Measurements from ENCODE around the gene ZNF668. TPM values are rescaled to one million over a fixed set of nuclear protein-coding genes. Genes with fewer than 3 reads are reported as not detected.

The ZNF668 gene
- 4.9 and 5.2 TPM in 2 replicates for total RNA-seq

GRCh38 chr16:31073970-31074813 is at the start of gene ZNF668, which contains the start of gene ZNF646:
Gene ZNF668 (minus strand): TSS chr16:31074240. CDS start chr16:31064459, 9,781 bp downstream.
Gene ZNF646 (plus strand): TSS chr16:31074422. CDS start chr16:31076325, 1,903 bp downstream.

DNA sequence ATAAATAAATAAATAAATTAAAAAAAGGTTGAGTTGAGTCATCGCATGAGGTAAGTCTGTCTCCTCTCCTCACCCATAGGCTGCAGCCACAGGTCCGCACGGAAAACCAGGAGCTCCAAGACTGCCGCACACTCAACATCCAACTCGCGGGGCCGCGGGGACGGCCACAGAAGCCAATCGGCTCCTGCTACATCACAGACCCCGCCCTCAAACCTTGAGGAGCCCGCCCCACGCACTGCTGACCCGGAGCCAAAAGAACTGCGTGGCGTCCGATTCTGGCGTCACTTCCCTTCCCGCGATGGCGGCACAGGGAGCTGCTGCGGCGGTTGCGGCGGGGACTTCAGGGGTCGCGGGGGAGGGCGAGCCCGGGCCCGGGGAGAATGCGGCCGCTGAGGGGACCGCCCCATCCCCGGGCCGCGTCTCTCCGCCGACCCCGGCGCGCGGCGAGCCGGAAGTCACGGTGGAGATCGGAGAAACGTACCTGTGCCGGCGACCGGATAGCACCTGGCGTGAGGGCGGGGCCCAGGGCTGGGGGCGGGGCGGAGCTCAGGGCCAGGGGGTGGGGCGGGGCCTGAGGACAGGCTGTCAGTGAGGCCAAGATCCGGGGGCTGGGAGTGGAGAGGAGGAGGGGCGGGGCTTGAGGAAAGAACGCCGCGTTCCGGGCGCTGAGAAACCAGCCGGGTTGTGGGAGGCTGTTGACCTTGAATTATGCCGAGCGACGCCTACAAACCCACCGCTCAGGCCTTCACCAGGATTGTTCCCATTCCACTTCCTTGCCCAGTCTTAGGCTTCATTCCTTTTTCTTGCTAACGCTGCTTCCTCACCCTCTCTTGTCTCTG is 43.6 kb upstream of the ZNF668 start, which contains the start of gene KAT8:
KAT8 (plus strand) TSS at position 281 of the 839 bp plus-strand sequence; CDS start at position 299, 18 bp downstream.

GRCh38 chr16:31108035-31108793 is 34.2 kb upstream of the ZNF668 start, which contains the start of gene BCKDK:
Gene BCKDK (plus strand): TSS chr16:31108386. CDS start chr16:31109224, 838 bp downstream.

DNA sequence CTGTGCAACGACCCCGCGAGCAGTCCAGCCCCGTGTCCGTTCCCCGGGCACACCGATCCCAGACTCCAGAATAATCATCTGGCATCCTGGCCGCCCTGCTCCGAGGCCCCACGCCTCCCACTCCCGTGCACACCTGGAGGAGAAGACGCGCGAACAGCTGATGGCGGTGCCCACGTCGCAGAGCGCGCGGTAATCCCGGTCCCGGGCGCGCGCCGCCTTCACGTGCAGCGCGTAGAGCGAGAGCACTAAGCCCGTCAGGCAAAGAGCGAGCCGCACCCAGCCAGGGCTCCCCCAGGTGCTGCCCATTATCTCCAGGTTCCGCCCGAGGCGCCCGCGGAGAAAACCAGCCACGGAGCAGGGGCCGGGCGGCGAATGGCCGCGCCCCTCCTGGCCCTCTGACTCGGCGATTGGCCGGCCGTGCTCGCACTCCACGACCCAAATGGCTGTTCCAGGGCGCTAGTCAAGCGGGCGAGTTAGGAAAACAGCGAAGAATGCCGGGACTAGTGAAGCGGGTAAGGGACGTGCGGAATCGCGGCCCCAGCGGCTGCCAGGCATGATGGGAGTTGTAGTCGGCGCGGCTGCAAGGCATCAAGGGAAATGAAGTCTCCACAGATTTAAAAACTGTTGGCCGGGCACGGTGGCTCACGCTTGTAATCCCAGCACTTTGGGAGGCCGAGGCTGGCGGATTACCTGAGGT is 20.5 kb upstream of the ZNF668 start, which contains the start of gene VKORC1:
VKORC1 (minus strand) TSS at position 374 of the 697 bp plus-strand sequence; CDS start at position 306, 68 bp downstream.

DNA sequence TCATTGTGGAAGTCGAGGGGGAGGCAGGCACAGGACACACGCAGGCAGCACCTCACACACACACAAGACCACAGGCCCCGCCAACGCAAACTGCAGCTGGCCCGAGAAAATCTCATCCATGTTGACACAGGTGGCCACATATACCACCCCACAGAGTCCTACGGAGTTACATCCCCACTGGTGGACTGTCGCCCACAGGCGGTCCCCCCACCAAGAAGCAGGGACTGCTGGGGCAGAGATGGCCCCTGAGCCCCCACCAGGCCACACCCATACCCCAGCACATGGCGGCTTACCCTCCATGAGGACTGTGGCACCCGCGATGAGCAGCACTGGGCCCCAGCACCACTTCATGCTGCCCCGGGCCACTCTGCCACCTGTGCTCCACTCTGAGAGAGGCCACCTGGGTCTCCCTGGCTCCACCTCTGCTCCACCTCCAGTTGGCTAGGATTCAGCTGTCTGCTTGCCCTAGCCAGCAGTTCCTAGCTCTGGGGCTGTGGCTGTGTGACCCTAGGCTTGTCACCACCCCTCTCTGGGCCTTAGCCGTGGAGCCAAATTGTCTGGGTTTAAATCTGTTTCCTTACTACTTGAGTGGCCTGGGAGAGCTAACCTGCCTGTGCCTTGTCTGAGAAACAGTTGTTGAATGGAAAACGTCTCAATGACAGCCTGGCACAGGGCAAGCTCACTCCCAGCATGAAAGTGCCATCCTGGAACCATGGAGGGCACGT is 14.6 kb upstream of the ZNF668 start, which contains the start of gene PRSS53:
PRSS53 (minus strand) TSS at position 485 of the 725 bp plus-strand sequence; CDS start at position 351, 134 bp downstream.

GRCh38 chr16:31032736-31033708 is 41.0 kb downstream of the ZNF668 start, which contains the start of gene STX4:
Gene STX4 (plus strand): TSS chr16:31033558. CDS start chr16:31033806, 248 bp downstream.

Other genes starting within 250 kb of the ZNF668 start
- 56.3 and 76.8 TPM in 2 replicates for gene BCL7C, start 180.2 kb downstream of the ZNF668 start, total RNA-seq
- gene CTF1, start 177.6 kb downstream of the ZNF668 start, total RNA-seq = 0.09 and 0.33 TPM in 2 replicates
- 10.7 and 16.6 TPM in 2 replicates for gene FBXL19, start 150.7 kb downstream of the ZNF668 start, total RNA-seq
- 30.0 and 32.7 TPM in 2 replicates for gene ORAI3, start 125.2 kb downstream of the ZNF668 start, total RNA-seq
- gene SETD1A, start 116.5 kb downstream of the ZNF668 start, total RNA-seq = 1.9 and 2.1 TPM in 2 replicates
- gene HSD3B7, start 89.0 kb downstream of the ZNF668 start, total RNA-seq = 20.3 and 28.2 TPM in 2 replicates
- 0.34 and 0.76 TPM in 2 replicates for gene STX1B, start 63.6 kb downstream of the ZNF668 start, total RNA-seq
- 19.9 and 22.8 TPM in 2 replicates for gene STX4, start 40.7 kb downstream of the ZNF668 start, total RNA-seq
- 11.3 and 11.7 TPM in 2 replicates for gene ZNF646, start 182 bp upstream of the ZNF668 start, total RNA-seq
- gene PRSS53, start 14.7 kb upstream of the ZNF668 start, total RNA-seq = 0.33 and 0.43 TPM in 2 replicates
- 55.5 and 61.9 TPM in 2 replicates for gene VKORC1, start 20.6 kb upstream of the ZNF668 start, total RNA-seq
- 9.2 and 9.5 TPM in 2 replicates for gene BCKDK, start 34.1 kb upstream of the ZNF668 start, total RNA-seq
- gene KAT8, start 43.4 kb upstream of the ZNF668 start, total RNA-seq = 42.3 and 42.9 TPM in 2 replicates
- gene PRSS8, start 61.5 kb upstream of the ZNF668 start, total RNA-seq = not detected in 2 replicates
- gene PRSS36, start 75.8 kb upstream of the ZNF668 start, total RNA-seq = 0.26 and 0.87 TPM in 2 replicates
- 32.1 and 33.1 TPM in 2 replicates for gene FUS, start 105.9 kb upstream of the ZNF668 start, total RNA-seq
- gene PYCARD, start 128.5 kb upstream of the ZNF668 start, total RNA-seq = 66.0 and 80.8 TPM in 2 replicates
- not detected in 2 replicates for gene TRIM72, start 139.9 kb upstream of the ZNF668 start, total RNA-seq
- gene PYDC1, start 142.9 kb upstream of the ZNF668 start, total RNA-seq = not detected in 2 replicates
- not detected in 2 replicates for gene ITGAM, start 185.7 kb upstream of the ZNF668 start, total RNA-seq